Measurements from ENCODE around the gene MINPP1. TPM values are rescaled to one million over a fixed set of nuclear protein-coding genes. Genes with fewer than 3 reads are reported as not detected.

MINPP1 gene
- total and polyA plus RNA-seq, 4 donors, result 19.1 to 111 (median 24.6) TPM

- TF ChIP-seq RXRA (IDR thresholded peaks at IDR 0.05) (peak; percentile 49 to 57), YY1 (IDR thresholded peaks at IDR 0.05) (no peak), MAX (IDR thresholded peaks at IDR 0.05) (no peak)
- WGBS, result 34% methylated on average over 1 of the region's 1 CpG
- DNase-seq (ENCODE audit: low spot score), result no peak
- Histone ChIP-seq H3K9me3 (ENCODE audit: control insufficient read depth in 4 of 4, low read length in 3 of 4) (no peaks in the 10 kb centered on the region), H3K9ac (ENCODE audit: low read depth in 1 of 2, low read length in 2 of 2) (no peak overlapping the region), H3K4me1 (ENCODE audit: control insufficient read depth in 4 of 4, insufficient read depth in 4 of 4, low read length in 3 of 4) (peaks cover 0 to 19% (median 16%) of the 10 kb centered on the region in 4 donors), H3K27ac (ENCODE audit: low read depth in 1 of 2, low read length in 2 of 2) (peak overlapping the region; percentile 43 to 73), H3K4me3 (ENCODE audit: low read depth in 1 of 3, low read length in 3 of 3) (peak overlapping the region in 2 of 3 donors; percentile 17 to 41), H3K27me3 (ENCODE audit: control insufficient read depth in 4 of 4, insufficient read depth in 4 of 4, low read length in 3 of 4) (no peaks in the 10 kb centered on the region), H3K36me3 (ENCODE audit: control insufficient read depth in 4 of 4, insufficient read depth in 3 of 4, low read depth in 1 of 4, low read length in 3 of 4) (no peaks in the 10 kb centered on the region)
Observed at GRCh38 chr10:87579563-87579962, 74.9 kb downstream of the MINPP1 start.

- Histone ChIP-seq H3K27me3 (ENCODE audit: control insufficient read depth in 4 of 4, insufficient read depth in 4 of 4, low read length in 3 of 4) (no peaks in the 10 kb centered on the region), H3K9me3 (ENCODE audit: control insufficient read depth in 4 of 4, low read length in 3 of 4) (no peaks in the 10 kb centered on the region), H3K9ac (ENCODE audit: low read depth in 1 of 2, low read length in 2 of 2) (no peak overlapping the region), H3K27ac (ENCODE audit: low read depth in 1 of 2, low read length in 2 of 2) (peak overlapping the region in 1 of 2 donors; percentile 73), H3K4me3 (ENCODE audit: low read depth in 1 of 3, low read length in 3 of 3) (no peak overlapping the region), H3K36me3 (ENCODE audit: control insufficient read depth in 4 of 4, insufficient read depth in 3 of 4, low read depth in 1 of 4, low read length in 3 of 4) (no peaks in the 10 kb centered on the region), H3K4me1 (ENCODE audit: control insufficient read depth in 4 of 4, insufficient read depth in 4 of 4, low read length in 3 of 4) (peaks cover 0 to 22% (median 16%) of the 10 kb centered on the region in 4 donors)
- DNase-seq (ENCODE audit: low spot score), result no peak
- TF ChIP-seq REST (IDR thresholded peaks at IDR 0.05) (no peak), MAX (IDR thresholded peaks at IDR 0.05) (no peak), JUND (IDR thresholded peaks at IDR 0.05) (no peak), SP1 (IDR thresholded peaks at IDR 0.05) (no peak), ZBTB33 (IDR thresholded peaks at IDR 0.05) (no peak), YY1 (IDR thresholded peaks at IDR 0.05) (no peak), CTCF (IDR thresholded peaks at IDR 0.05; ENCODE audit: low read depth, low read length, missing input control) (no peak), HNF4G (IDR thresholded peaks at IDR 0.05) (no peak)
- 19% methylated on average over 1 of the region's 1 CpG for WGBS
Observed at GRCh38 chr10:87580016-87580415, 75.3 kb downstream of the MINPP1 start.

Measured in liver (tissue), 9 donors.